HG03025 (cell line): ENCODE results near the gene GPRC5C.
"Not testable (repeated sequence)": the region's sequence is repeated elsewhere in the genome, so short reads cannot be mapped to it uniquely, and the experiment has no call there.

ENCODE experiments used
- ATAC-seq: cut with Tn5 transposase; IDR thresholded peaks from one replicate; pipeline ENCODE4 v1.9.1; 2021; ENCODE audit warnings: mild to moderate bottlenecking, moderate library complexity; ENCODE audit not compliant: unreplicated experiment, low FRiP score

GPRC5C gene

DNA sequence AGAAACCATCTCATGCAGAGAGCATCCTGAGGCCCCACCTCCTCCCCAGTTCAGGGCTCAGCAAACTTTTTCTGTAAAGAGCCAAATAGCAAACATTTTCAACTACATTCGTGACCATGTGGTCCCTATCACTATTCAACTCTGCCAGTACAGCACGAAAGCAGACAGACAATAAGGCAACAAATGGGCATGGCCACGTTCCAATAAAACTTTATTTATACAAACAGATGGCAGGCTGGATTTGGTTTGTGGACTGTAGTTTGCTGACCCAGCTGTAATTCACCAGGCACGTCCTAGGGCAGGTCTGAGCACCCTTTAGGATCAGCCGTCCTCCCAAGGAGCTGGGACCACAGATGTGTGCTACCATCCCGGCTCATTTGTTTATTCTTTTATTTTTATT lies 27.1 kb upstream of the GPRC5C start:
- no peak for ATAC-seq

DNA sequence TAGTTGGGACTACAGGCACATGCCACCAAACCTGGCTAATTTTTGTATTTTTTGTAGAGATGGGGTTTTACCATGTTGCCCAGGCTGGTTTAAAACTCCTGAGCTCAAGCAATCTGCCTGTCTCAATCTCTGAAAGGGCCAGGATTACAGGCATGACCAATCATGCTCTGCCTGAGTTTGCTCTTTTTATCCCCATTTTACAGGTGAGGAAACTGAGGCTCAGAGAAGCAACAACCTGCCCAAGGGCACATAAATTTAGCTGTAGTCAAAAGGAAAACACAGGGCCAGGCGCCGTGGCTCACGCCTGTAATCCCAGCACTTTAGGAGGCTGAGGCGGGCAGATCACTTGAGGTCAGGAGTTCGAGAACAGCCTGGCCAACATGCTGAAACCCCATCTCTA lies 26.6 kb upstream of the GPRC5C start:
- ATAC-seq: not testable (repeated sequence)

DNA sequence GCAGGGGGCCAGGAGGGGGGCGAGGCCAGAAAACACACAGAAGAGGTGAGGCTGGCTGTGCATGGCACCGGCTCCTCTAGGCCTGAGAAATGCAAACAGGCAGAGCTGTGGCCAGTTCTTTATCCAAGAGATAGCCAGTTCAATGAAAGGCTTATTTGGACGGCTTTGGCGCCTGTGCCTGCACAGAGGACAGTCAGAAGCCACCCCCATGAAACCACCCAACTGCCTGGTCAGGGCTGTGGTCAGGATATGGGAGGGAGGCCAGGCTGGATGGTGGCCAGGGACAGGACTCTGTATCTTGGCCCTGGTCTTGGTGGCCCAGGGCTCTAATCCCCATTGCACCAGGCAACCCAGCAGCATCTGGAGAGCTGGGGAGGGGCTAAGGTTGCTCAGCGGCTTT lies 24.5 kb upstream of the GPRC5C start:
- ATAC-seq: no peak

DNA sequence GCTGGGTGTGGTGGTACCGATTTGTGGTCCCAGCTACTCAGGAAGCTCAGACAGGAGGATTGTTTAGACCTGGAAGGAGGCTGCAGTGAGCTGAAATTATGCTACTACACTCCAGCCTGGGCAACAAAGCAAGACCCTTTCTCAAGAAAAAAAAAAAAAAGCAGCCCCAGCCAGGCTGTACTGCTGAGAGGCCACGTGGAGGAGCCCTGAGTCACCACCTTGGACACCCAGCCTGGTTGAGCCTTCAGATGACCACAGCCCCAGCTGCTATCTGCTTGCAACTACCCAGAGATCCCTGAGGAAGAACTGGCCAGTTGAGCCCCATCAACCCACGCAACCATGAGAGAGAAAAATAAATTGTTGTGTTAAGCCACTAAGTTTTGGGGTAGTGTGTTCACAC lies 23.6 kb upstream of the GPRC5C start:
- no peak for ATAC-seq

DNA sequence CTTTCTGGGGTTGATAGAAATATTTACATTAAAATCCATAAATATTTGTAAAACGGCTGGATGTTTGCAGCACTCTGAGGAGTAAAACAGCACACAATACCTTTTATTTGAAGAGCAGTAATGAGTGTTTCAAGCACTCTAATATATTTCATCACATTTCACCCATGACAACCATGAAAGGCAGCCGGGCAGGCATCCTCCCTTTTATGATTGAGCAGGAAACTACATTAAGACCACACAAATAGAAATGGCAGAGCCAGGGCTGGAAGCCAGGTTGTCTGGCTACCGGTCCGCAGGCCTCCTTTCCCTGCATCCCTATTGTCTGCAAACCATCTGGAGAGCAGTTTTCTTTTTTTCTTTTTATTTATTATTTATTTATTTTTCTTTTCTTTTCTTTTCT lies 23.1 kb upstream of the GPRC5C start:
- no peak for ATAC-seq

DNA sequence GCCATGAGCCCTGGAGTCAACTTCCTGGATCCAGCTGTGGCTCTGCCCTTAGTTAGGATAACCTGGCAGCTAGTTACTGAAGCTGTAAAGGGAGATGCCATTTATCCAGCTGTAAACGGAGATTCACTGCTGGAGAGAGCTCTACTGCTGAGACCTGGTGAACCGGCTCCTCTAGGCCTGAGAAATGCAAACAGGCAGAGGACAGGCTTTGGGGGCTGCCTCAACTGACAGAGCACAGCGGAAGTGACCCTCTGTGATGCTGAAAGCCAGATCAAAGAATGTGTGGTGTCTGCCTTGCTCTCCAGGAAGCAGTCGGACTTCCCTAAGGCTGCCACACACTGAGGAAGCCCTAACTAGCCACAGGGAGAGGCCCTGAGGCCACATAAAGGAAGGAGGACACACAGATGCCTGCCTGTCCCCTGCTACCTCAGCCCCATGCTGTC lies 21.9 kb upstream of the GPRC5C start:
- no peak for ATAC-seq

DNA sequence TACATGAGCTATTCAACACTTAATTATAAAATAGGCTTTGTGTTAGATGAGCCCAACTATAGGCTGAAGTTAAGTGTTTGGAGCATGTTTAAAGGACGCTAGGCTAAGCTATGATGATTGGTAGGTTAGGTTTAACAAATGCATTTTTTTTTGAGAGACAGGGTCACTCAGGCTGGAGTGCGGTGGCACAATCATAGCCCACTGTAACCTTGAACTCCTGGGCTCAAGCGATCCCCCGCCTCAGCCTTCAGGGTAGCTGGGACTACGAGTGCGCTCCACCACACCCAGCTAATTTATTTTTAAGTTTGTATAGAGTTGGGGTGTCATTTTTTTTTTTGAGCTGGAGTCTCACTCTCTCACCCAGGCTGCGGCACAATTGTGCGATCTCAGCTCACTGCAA lies 19.3 kb upstream of the GPRC5C start:
- ATAC-seq: no peak

DNA sequence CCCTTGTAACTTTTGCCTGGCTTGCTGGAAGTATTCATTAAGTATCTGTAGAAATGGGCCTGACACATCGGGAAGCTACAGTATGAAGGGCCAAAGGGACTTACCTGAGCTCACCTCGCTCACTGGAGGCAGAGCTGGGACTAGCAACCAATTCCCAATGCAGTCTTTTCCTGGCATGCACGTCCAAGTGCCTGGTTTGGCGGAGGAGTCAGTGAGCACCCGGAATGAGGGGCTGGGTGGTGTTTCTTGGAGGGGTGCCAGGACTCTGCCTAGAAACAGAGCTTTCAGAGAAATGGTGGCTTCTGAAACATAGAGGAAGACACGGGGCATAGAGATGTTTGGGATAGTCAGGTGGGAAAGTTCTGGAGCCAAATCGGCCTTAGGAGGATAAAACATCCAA lies 18.4 kb upstream of the GPRC5C start:
- ATAC-seq: no peak

DNA sequence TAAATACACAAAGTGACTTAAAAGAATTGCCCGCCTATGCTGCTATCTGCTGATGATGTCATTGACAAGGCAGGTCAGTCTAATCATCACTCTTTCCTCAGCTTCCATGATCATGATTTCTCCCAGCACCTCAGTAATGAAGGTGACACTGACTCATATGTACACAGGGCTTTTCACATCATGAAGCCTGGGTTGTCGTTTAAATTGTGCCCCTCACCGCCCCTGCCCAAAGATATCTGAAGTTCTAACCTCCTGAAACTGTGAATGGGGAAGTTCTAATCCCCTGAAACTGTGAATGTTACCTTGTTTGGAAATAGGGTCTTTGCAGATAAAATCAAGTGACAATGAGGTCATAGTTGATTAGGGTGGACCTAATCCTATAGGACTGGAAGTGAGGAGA lies 17.4 kb upstream of the GPRC5C start:
- no peak for ATAC-seq

DNA sequence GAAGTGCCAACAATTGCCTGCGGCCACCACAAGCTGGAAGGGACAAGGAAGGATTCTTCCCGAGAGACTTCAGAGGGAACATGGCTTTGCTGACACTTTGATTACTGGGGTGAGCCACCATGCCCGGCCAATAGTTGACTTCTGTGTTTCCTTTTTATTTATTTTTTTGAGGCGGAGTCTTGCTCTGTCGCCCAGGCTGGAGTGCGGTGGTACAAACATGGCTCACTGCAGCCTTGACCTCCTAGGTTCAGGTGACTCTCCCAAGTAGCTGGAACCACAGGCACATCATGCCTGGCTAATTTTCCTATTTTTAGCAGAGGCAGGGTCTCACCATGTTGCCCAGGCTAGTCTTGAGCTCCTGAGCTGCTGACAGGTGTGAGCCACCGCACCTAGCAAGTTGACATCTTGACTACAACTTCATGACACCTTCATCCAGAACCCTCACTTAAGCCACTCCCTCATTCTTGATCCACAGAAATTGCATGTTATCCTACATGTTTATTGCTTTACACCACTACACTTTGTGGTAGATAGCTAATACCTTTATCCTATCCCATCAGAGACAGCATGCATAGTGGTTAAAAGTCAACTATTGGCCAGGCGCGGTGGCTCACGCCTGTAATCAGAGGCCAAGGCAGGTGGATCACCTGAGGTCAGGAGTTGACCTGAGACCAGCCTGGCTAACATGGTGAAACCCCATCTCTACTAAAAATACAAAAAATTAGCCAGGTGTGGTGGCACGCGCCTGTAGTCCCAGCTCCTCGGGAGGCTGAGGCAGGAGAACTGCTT lies 16.1 kb upstream of the GPRC5C start:
- ATAC-seq: no peak

DNA sequence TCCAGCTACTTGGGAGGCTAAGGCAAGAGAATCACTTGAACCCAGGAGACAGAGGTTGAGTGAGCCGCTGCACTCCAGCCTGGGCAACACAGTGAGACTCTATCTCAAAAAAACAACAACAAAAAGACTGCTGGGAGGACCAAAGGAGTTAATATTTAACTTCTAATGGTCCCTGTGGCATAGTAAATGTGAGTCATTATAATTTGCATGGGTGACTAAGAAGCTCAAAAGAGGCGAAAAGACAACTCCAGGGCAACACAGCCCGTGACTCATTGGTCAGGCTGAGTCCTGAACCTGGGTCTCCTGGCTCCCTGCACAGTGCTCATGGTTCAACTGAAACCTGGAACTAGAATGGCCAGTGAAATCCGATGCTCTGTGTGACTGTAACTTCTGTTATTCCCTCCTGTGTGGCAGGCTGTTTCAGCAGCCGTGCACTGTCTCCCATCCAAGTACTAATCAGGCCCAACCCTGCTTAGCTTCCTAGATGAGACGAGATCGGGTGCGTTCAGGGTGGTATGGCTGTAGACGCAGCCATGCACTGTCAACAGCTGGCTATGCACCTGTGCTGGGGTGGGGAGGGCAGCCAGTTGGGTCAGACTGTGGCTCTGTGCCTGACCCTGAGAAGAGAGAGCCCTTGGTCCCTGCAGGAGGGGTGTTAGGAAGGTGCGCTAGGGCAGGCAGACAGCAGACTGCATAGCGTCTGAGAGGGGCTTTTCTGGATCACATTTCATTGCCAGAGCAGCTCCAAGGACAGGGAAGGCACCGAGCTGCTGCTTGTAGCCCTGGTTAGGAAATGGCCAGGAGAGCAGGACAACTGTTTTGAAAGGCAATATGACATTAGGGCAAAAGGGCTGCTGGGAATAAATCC lies 14.5 kb upstream of the GPRC5C start:
- no peak for ATAC-seq

DNA sequence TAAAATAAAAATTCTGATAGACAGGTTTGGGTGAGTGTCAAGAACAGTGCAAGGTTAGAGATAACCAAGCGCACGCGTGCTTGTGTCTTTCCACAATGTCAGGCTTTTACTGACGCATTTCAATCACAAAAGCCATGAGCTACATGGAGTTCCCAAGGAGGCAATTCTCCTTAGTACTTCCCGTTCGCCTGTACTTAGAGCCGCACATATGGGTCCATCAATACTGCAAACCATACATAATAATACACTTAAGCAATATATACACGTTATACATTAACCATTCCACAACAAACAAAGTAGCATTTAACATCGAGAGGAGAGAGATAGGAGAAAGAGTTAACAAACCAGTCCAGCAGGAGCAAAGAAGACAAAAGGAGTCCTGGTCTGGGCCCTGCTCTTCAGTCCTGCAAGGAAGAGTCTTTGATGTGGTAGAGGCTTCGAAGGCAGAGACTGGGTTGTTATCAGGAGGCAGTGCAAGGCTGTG lies 11.9 kb upstream of the GPRC5C start:
- no peak for ATAC-seq

DNA sequence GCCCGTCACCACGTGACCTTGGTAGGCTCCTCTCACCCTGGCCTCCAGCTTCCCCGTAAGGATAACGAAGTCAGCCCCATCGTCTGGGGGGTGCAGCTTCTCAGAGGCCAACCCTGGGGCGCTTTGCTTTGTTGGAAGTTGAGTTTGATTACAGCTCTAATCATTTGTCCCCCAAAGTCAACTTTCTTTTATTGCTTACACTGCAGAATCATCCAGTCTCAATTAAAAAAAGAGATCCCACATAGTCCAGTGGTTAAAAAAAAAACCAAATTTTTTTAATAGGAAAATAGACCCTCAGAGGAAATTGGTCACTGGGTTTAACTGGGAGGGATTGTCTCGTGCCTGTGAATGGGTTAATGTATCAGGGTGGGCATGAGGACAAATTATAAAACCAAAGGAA lies 7.8 kb upstream of the GPRC5C start:
- ATAC-seq: no peak

DNA sequence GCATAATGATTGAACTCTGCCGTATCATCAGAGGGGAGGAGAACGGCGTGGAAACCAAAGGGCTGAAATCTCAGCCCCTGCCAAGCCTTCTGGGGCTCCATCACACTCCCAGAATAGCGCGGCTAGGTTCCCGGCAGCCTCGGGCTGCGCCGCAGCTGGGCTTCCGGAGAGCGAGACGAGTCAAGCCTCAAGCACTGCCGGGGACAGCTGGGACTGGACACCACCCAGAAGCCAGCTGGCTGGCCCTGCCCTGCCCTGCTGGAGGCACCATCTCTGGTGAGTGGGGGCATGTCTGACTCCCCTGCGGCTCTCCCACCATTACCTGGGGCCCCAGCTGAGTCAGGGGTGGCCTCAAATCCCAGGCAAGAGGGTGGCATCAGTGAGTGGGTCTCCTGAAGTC lies 7.2 kb upstream of the GPRC5C start:
- no peak for ATAC-seq

DNA sequence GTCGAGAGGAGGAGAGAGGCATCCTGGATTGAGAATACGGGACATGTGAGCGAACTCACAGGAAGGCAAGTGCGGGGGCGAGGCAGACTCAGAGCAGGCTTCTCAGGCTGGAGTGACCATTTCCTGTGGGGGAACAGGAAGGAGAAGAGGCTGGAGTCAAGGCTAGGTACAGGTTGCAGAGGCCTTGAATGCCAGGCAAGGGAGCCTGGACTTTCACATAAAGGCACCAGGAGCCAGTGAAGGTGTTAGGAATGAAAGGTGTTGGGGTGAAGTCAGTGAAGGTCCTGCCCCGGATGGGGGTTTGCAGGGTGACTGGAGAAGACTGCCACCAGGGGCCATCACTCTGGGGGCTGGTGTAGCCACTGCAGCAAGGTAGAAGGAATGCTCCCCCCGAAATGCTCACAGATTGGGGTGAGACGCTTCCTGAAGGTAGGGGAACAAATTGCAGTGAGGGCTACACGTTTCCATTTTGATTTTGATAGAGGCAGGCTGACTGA lies 5.3 kb upstream of the GPRC5C start:
- no peak for ATAC-seq

DNA sequence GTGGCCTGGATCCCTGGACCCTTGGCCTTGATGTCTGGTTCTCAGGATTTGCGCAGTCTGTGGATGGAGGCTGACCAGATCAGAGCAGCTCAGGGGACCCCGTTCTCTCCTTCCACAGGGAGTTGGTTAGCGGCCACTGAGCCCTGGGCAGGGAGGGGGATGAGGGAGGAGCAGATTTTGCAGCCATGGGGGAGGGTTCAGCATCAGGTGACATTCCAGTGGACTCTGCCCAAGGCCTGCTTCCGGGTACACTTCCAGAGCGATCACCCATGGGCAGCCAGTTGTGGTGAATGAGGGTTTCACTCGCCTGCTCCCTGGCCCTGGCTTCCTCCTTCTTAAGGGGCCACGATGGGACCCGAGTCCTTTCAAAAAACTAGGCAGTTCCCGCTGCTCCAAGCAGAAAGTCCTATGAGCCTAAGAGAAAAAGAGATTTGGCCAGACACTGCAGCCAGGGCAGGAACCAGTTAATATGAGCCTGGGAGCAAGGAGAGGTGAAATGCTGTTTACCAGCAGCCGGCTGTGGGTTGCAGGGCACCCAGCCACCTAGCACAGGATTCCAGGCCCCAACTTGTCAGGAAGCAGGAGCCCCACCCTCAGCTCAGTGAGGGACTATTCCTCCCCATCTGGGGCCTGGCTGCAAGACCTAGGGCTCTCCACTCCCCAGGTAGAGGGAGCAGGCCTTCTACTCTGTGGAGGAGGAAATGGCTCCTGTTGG lies 4.7 kb upstream of the GPRC5C start:
- no peak for ATAC-seq

DNA sequence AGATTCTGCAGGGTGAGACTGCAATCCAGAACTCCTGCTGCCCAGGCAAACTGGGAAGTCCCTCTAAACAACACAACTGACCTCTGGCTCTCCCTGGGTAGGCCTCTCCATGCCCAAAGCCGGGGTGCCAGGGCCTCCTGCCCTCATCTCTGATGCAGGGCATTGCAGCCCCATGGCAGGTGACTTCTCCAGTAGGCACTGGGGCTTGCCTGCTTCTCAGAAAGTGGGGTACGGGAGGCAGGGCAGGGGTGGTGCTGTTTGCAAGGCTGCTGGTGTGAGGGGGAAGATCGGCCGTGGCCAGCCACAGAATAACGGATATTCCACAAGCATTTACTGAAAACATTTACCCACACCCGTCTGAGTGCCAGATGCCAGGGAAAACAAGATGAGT lies 4.1 kb upstream of the GPRC5C start:
- ATAC-seq: no peak

DNA sequence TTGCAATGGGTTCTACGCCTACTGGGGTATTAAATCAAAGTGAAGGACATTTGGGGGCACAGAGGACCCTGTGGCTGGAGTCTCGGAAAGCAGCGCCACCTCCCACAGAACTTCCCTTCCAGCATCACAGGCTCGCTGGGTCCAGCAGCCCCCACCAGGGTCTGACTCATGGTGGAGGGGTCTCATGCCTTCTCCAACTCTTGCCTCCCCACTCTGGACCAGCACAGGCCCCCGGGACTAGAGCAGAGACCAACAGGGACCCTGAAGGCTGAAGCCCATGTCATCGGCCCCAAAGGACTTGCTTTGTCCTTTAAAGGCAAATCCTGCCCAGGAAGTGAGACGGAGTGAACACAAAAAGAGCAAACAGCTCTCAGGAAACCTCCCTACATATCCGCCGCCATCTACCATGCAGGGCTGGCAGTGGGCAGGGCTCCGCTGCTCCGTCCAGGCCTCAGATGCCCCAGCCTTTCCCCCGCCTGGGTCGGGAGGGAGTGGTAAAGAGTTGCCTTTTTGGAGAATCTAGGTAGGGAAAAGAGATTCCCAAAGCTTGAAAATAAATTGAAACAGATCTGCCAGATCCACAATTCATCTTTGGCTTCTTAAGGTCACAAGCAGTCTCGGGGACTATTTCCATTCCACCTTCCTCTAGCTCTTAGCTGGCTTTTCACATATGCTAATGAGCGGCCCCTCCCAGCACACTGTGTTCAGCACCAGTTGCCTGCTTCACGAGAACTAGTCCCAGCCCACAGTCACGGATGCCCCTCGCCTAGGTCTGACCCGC lies 2.1 kb upstream of the GPRC5C start:
- ATAC-seq: no peak

DNA sequence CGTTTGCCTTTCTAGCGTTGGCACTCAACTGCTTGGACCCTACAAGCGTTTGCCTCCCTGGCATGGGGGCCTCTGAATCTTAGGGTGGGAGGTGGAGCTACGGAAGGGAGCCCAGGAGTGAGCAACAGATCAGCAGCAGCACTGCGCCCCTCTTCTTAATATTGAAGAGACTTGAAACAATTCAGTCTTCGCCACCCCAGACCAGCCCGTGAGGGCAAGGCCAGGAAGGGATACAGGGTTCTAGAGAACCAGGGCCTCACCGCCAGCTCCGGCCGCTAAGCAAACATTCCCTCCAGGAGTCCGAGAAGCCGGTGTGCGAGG lies 1.5 kb upstream of the GPRC5C start:
- no peak for ATAC-seq
